H9 (cell line): ENCODE data around the gene ENOX2. TPM values are rescaled to one million over a fixed set of nuclear protein-coding genes. Genes with fewer than 3 reads are reported as not detected.

Experiments used
- DNase-seq: peaks from one replicate; pipeline ENCODE4 v3.0.0-alpha.2; 2017
- H2AFZ ChIP-seq: one replicate; pipeline ENCODE4 v1.6.1; 2013; ENCODE audit warnings: mild to moderate bottlenecking, low read length, control low read depth, moderate library complexity
- H2AK5ac ChIP-seq: 2 replicates; pipeline ENCODE4 v1.6.1; 2013; ENCODE audit warnings: low read length, control low read depth, mixed read lengths; ENCODE audit not compliant: insufficient read length
- H2BK120ac ChIP-seq: one replicate; pipeline ENCODE4 v1.6.1; 2013; ENCODE audit warnings: low read depth, mild to moderate bottlenecking, low read length, control low read depth, inconsistent platforms; ENCODE audit not compliant: poor library complexity, severe bottlenecking
- H2BK12ac ChIP-seq: 2 replicates; pipeline ENCODE4 v1.6.1; 2013; ENCODE audit warnings: low read length, control low read depth, mixed read lengths, low read depth; ENCODE audit not compliant: insufficient read length
- H2BK15ac ChIP-seq: 2 replicates; pipeline ENCODE4 v1.6.1; 2013; ENCODE audit warnings: low read depth, low read length, control low read depth
- H2BK20ac ChIP-seq: one replicate; pipeline ENCODE4 v1.6.1; 2013; ENCODE audit warnings: low read depth, mild to moderate bottlenecking, low read length, control low read depth, inconsistent platforms; ENCODE audit not compliant: poor library complexity, severe bottlenecking
- H2BK5ac ChIP-seq: 2 replicates; pipeline ENCODE4 v1.6.1; 2013; ENCODE audit warnings: low read length, control low read depth, mixed read lengths; ENCODE audit not compliant: insufficient read length
- H3K14ac ChIP-seq: 2 replicates; pipeline ENCODE4 v1.6.1; 2013; ENCODE audit warnings: low read length, control low read depth; ENCODE audit not compliant: insufficient read depth
- H3K18ac ChIP-seq: 2 replicates; pipeline ENCODE4 v1.6.1; 2013; ENCODE audit warnings: low read depth, mild to moderate bottlenecking, mixed read lengths, low read length, control low read depth; ENCODE audit not compliant: insufficient read length
- H3K23ac ChIP-seq: 2 replicates; pipeline ENCODE4 v1.6.1; 2013; ENCODE audit warnings: low read length, control low read depth, mixed read lengths, low read depth; ENCODE audit not compliant: insufficient read length
- H3K23me2 ChIP-seq: 2 replicates; pipeline ENCODE4 v1.6.1; 2013; ENCODE audit warnings: low read depth, mild to moderate bottlenecking, mixed read lengths, low read length, control low read depth; ENCODE audit not compliant: insufficient read length, poor library complexity, severe bottlenecking
- H3K27ac ChIP-seq: 2 replicates; pipeline ENCODE4 v1.5.1; 2013; ENCODE audit warnings: low read length, control low read depth, mixed read lengths, low read depth; ENCODE audit not compliant: insufficient read length
- H3K27me3 ChIP-seq: 2 replicates; pipeline ENCODE4 v1.6.1; 2013; ENCODE audit warnings: low read length, control low read depth, inconsistent platforms; ENCODE audit not compliant: insufficient read depth
- H3K4ac ChIP-seq: 2 replicates; pipeline ENCODE4 v1.6.1; 2013; ENCODE audit warnings: low read depth, mild to moderate bottlenecking, control low read depth, inconsistent platforms, low read length, moderate library complexity
- H3K4me1 ChIP-seq: 2 replicates; pipeline ENCODE4 v1.6.1; 2013; ENCODE audit warnings: low read length, control low read depth, inconsistent platforms; ENCODE audit not compliant: insufficient read depth
- H3K4me2 ChIP-seq: 2 replicates; pipeline ENCODE4 v1.6.1; 2013; ENCODE audit warnings: low read length, control low read depth, mixed read lengths; ENCODE audit not compliant: insufficient read length, insufficient read depth
- H3K56ac ChIP-seq: 2 replicates; pipeline ENCODE4 v1.6.1; 2013; ENCODE audit warnings: low read depth, mild to moderate bottlenecking, mixed read lengths, low read length, control low read depth; ENCODE audit not compliant: insufficient read length
- H3K79me1 ChIP-seq: 2 replicates; pipeline ENCODE4 v1.6.1; 2013; ENCODE audit warnings: low read depth, mild to moderate bottlenecking, moderate library complexity, low read length, control low read depth, inconsistent platforms; ENCODE audit not compliant: insufficient read depth, poor library complexity, severe bottlenecking
- H3K79me2 ChIP-seq: 2 replicates; pipeline ENCODE4 v1.6.1; 2013; ENCODE audit warnings: low read length, control low read depth, inconsistent platforms; ENCODE audit not compliant: insufficient read depth
- H3K9ac ChIP-seq: 2 replicates; pipeline ENCODE4 v1.6.1; 2013; ENCODE audit warnings: low read length, control low read depth, mixed read lengths; ENCODE audit not compliant: insufficient read length; ENCODE audit errors: extremely low read depth
- H3K9me3 ChIP-seq: one replicate; pipeline ENCODE4 v1.6.1; 2013; ENCODE audit warnings: low read depth, low read length, inconsistent platforms; ENCODE audit not compliant: control insufficient read depth
- H3T11ph ChIP-seq: one replicate; pipeline ENCODE4 v1.6.1; 2013; ENCODE audit warnings: mild to moderate bottlenecking, low read length, control low read depth, inconsistent platforms
- H4K20me1 ChIP-seq: one replicate; pipeline ENCODE4 v1.6.1; 2013; ENCODE audit not compliant: control insufficient read depth, insufficient read length, insufficient read depth
- H4K5ac ChIP-seq: 2 replicates; pipeline ENCODE4 v1.6.1; 2013; ENCODE audit warnings: low read depth, mild to moderate bottlenecking, mixed read lengths, low read length, control low read depth; ENCODE audit not compliant: insufficient read length
- H4K8ac ChIP-seq: replicated peaks from 2 replicates; pipeline ENCODE4 v1.6.1; 2013; ENCODE audit warnings: low read length, control low read depth, mixed read lengths, low read depth; ENCODE audit not compliant: insufficient read length
- H4K91ac ChIP-seq: 2 replicates; pipeline ENCODE4 v1.6.1; 2013; ENCODE audit warnings: low read depth, mild to moderate bottlenecking, moderate library complexity, mixed read lengths, low read length, control low read depth; ENCODE audit not compliant: insufficient read length
- H3K27ac Mint-ChIP-seq, 3 experiments: 2 replicates in 2 of 3; 3 replicates in 1 of 3; pipeline ENCODE4 v1.8.0; 2020 to 2021; ENCODE audit warnings: mixed read lengths in 3 of 3, mild to moderate bottlenecking in 1 of 3, moderate library complexity in 1 of 3
- H3K27me3 Mint-ChIP-seq: 2 replicates; pipeline ENCODE4 v1.8.0; 2021; ENCODE audit warnings: low read depth, mild to moderate bottlenecking, moderate library complexity, mixed read lengths
- H3K36me3 Mint-ChIP-seq, 3 experiments: 2 replicates in 2 of 3; 3 replicates in 1 of 3; pipeline ENCODE4 v1.8.0; 2020 to 2021; ENCODE audit warnings: low read depth in 3 of 3, mixed read lengths in 3 of 3; ENCODE audit not compliant: insufficient read depth in 1 of 3
- H3K4me1 Mint-ChIP-seq, 2 experiments: 2 replicates each; pipeline ENCODE4 v1.8.0; 2020; ENCODE audit warnings: mixed read lengths in 2 of 2
- H3K4me3 Mint-ChIP-seq, 2 experiments: 2 replicates in 1 of 2; 3 replicates in 1 of 2; pipeline ENCODE4 v1.8.0; 2020 to 2021; ENCODE audit warnings: mild to moderate bottlenecking in 2 of 2, mixed read lengths in 2 of 2, moderate library complexity in 1 of 2
- H3K9me3 Mint-ChIP-seq, 2 experiments: 2 replicates in 1 of 2; 3 replicates in 1 of 2; pipeline ENCODE4 v1.8.0; 2020; ENCODE audit warnings: mild to moderate bottlenecking in 2 of 2, mixed read lengths in 2 of 2, moderate library complexity in 1 of 2
- CTCF ChIP-seq: fragments of 200-600 bp; sonication (generic); conservative IDR thresholded peaks from 3 replicates; pipeline ENCODE4 v1.8.0; 2021; ENCODE audit warnings: antibody characterized with exemption, mild to moderate bottlenecking
- WGBS: extraction: QIAGEN DNeasy Blood & Tissue Kit; methylation state at CpG from one replicate; pipeline ENCODE4 v1.1.7; 2013; ENCODE audit warnings: missing lambda C conversion rate, low lambda C conversion rate, mixed read lengths; ENCODE audit not compliant: insufficient read length; ENCODE audit errors: extremely low coverage; 5-methylcytosine and 5-hydroxymethylcytosine counted together
- total RNA-seq: library from RNA; stranded (reverse); gene quantifications from 2 replicates; pipeline ENCODE4 v1.2.1, GENCODE V29; 2021

The ENOX2 gene
- total RNA-seq, 1 experiment from 2014 or later = 17.7 TPM

GRCh38 chrX:130669233-130669632 is 233.8 kb downstream of the ENOX2 start:
- Histone ChIP-seq H4K8ac (no peak overlapping the region), H3K27ac (no peak overlapping the region), H2BK20ac (no peak overlapping the region), H4K91ac (no peak overlapping the region), H3K9ac (no peak overlapping the region), H3K27me3 (no peaks in the 10 kb centered on the region), H3K79me1 (no peaks in the 10 kb centered on the region), H3T11ph (no peak overlapping the region), H3K56ac (no peak overlapping the region), H3K9me3 (no peaks in the 10 kb centered on the region), H2AK5ac (no peak overlapping the region), H2AFZ (no peak overlapping the region), H3K18ac (no peak overlapping the region), H2BK15ac (no peak overlapping the region), H3K4me1 (no peaks in the 10 kb centered on the region), H4K20me1 (no peaks in the 10 kb centered on the region), H2BK12ac (no peak overlapping the region), H3K79me2 (no peaks in the 10 kb centered on the region), H3K4ac (no peak overlapping the region), H2BK5ac (no peak overlapping the region), H2BK120ac (no peak overlapping the region), H3K14ac (no peak overlapping the region), H3K23ac (no peak overlapping the region), H4K5ac (no peak overlapping the region), H3K23me2 (no peaks in the 10 kb centered on the region), H3K4me2 (no peak overlapping the region)
- WGBS = no CpG with 5 or more reads among the region's 1 CpG
- Mint-ChIP-seq H3K4me1 (peaks cover 6 to 7% of the 10 kb centered on the region in 2 experiments), H3K4me3 (no peak overlapping the region), H3K36me3 (peaks cover 0 to 9% (median 3%) of the 10 kb centered on the region in 3 experiments; a peak in 3 of 7 replicates), H3K9me3 (peaks cover 0 to 2% of the 10 kb centered on the region in 2 experiments; a peak in 1 of 5 replicates), H3K27ac (no peak overlapping the region), H3K27me3 (no peaks in the 10 kb centered on the region)
- TF ChIP-seq CTCF = no peak
- DNase-seq = no peak
